SKM-1 treated with dmso at 0.1 percent for 144 hours (cell line): ENCODE data around the gene FMN2.
"Not testable (repeated sequence)": the region's sequence is repeated elsewhere in the genome, so short reads cannot be mapped to it uniquely, and the experiment has no call there.

Experiments
- DNase-seq: peaks from one replicate; lab custom pipeline; 2025; ENCODE audit not compliant: unreplicated experiment; lab: John Stamatoyannopoulos, UW

FMN2 gene

DNA sequence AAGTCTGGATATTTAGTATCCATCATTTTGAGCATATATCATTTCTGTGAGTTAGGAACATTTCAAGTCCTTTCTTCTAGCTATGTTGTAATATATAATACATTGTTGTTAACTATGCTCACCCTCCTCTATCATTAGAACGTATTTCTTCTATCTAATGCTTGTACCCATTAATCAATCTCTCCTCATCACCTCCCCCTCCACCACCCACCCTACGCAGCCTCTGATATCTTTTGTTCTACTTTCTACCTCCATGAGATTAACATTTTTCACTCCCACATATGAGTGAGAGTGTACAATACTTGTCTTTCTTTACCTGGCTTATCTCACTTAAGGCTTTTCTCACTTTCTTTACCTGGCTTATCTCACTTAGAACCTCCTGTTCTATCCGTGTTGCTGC lies 156.2 kb downstream of the FMN2 start:
- no peak for DNase-seq

DNA sequence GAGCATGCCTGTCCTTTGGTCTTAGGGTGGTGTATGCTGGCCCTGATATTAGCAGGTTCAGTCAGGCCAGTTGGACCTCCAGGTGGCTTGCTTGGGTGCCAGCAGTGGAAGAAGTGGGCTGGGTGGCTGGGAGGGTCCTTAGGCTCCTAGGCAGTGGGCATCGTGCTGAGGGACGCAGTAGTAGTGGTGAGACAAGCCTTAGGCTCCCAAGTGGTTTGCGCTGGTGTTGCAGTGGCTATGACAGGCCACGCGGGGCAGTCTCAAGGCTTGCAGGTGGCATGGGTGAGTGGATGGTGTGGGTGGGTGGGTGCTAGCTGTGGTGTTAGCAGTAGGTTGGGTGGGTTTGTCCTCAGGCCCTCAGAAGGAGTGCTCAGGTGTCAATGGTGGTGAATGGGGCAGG lies 162.3 kb downstream of the FMN2 start:
- DNase-seq = no peak

DNA sequence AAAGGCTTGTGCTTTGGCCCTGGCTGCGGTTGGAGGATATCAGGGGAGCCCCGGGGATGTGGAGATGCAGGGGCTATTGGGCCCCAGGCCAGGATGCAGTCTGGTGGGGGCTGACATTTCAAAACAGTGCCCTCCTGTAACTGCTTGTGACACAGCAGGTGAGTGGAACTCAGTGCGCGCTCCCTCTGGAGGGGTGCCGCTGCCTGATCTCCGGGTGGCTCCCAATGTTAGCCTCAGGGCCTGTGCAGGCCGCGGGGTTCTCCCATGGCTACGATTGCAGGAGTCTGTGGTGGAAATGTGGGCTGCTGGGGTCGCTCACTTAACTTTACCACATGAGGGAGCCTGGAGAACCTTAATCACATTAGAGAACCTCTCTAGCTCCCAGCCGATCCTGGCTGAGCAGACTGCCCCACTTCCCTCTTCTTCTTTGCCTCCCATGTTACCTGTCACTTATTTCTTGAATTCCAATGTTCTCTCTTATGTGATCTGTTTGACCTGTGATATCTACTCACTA lies 163.2 kb downstream of the FMN2 start:
- DNase-seq = no peak

DNA sequence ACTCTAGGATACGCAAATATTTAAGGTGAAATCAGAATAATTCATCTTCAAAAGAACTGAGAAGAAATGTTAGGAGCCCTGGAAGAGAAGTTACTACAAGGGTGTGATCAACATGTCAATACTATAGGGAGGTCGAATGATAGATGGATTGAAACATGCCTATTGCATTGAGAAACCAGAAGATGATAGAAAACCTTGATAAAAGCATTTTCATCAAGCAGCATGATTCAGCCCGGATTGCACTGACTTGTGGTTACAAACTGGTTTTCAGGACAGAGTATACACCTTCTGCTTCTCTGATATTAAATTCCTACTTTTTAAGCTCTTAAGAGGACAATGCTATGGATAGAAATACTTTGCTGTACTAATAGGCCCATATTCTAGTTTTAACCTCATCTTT lies 164.2 kb downstream of the FMN2 start:
- DNase-seq = no peak

- DNase-seq = no peak
Observed at GRCh38 chr1:240256836-240257503, 165.3 kb downstream of the FMN2 start.

GRCh38 chr1:240258910-240259309 lies 167.2 kb downstream of the FMN2 start:
- DNase-seq = no peak

- not testable (repeated sequence) for DNase-seq
Observed at GRCh38 chr1:240264494-240264893, 172.8 kb downstream of the FMN2 start.

GRCh38 chr1:240271081-240271480 lies 179.4 kb downstream of the FMN2 start:
- no peak for DNase-seq

GRCh38 chr1:240274569-240274968 lies 182.9 kb downstream of the FMN2 start:
- DNase-seq = no peak

DNA sequence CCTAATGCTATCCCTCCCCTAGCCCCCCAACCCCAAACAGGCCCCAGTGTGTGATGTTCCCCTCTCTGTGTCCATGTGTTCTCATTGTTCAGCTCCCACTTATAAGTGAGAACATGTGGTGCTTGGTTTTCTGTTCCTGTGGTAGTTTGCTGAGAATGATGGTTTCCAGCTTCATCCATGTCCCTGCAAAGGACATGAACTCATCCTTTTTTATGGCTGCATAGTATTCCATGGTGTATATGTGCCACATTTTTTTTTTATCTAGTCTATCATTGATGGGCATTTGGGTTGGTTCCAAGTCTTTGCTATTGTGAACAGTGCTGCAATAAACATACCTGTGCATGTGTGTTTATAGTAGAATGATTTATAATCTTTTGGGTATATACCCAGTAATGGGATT lies 183.5 kb downstream of the FMN2 start:
- DNase-seq = not testable (repeated sequence)

DNA sequence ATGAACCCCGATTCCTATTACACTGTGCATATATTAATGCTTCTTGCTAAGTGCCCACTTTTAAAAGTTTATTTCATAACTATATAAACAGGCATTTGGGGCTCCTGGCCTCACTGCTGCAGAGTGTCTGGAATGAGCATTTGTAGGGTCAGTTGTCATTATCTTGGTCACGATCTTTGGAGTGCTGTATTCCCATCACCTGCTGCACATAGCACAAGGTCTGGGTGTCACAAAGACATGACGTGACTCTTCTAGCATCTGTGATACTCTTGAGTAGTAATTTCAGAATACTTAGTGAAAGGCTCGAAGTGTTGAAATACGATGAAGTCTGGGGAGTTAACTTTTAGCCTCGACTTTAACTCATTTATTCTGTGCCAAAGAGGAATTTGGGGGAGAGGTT lies 186.4 kb downstream of the FMN2 start:
- DNase-seq = no peak

- DNase-seq = no peak
Observed at GRCh38 chr1:240280560-240281322, 189.1 kb downstream of the FMN2 start.

DNA sequence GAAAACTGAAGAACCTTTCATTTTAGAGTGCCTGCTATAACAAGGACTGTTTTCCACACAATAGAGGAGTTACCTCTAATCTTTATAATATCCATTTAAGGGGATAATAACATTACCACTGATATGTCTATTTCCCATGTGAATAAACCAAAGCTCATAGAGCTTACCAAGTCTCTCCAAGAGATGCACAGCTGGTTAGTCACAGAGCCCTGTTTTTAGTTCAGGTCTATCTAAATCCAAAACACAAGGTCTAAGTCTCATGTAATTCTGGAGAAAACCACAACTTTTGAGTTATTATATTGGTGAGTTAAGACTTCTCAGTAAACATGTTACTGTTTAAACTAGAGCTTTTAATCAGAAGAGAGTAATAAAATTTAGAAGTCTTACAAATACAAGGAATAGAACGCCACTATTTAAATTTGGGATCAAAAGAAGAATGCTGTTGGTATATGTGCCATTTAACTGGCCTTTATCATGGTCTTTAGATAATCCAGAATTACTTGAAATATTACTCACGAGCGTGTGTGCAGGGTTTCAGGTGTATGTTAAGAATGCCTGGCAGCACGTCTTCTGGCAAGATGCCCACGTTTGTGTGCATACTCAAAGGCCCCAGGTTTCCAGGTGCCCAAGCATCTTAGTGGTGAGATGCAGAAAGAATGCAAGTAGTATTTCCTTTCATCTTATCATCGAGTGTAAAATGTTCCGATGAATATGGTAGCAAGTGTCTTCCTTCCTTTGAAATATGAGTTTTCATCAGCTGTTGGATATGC lies 190.6 kb downstream of the FMN2 start:
- no peak for DNase-seq

- DNase-seq = no peak
Observed at GRCh38 chr1:240284656-240285414, 193.2 kb downstream of the FMN2 start.

- DNase-seq = no peak
Observed at GRCh38 chr1:240285540-240285939, 193.9 kb downstream of the FMN2 start.

DNA sequence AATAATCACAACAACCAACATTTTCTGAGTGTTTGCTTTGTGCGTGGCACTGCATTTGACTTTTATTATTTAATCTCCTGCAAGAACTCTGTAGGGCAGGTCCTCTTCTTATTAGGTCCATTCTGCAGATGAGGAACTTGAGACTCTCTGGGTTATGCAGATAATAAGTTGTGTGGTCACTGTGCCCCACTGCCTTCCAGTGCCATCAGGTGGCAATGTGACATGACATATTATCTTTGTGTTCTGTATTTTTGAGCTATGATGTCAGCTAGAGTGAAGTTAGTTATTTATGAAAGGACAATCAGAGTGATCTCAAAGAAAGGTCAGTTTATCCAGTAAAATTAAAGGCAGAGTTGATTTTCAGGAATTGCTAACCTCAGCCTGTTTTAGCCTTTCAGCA lies 196.0 kb downstream of the FMN2 start:
- no peak for DNase-seq

GRCh38 chr1:240293706-240294105 lies 202.0 kb downstream of the FMN2 start:
- DNase-seq = no peak

GRCh38 chr1:240294566-240294965 lies 202.9 kb downstream of the FMN2 start:
- DNase-seq = no peak

DNA sequence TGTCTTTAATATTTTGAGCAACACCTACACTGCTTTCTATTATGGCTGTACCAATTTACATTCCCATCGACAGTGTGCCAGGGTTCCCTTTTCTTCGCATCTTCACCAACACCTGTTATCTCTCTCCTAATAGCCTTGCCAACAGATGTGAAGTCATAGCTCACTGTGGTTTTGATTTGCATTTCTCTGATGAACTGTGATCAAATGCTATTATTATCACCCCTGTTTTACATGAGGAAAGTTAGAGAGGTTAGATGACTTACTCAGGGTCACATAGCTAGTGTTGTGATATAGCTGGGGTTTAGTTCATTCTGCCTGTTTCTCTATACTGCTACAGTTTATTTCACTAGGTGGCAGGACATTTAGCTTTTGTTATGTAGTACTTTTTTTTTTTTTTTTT lies 204.1 kb downstream of the FMN2 start:
- DNase-seq = no peak

DNA sequence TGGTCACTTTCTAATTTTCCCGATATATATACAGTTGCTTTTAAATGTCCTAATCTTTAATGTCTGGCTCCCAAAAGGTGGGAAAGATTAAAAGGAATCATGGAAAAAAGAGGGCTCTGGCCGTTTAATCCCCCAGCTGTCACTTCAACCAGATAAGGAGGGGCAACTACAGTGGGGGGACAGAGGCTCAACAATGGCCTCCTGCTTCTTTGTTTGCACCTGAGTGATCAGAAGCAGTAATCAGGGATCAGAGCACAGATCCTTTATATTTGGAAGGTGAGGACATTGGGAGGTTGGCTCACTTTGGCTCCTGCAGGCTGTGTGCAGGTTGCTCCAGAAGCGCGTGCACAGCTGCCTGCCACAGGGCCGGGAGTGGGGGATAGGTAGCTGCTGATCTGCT lies 212.8 kb downstream of the FMN2 start:
- no peak for DNase-seq

GRCh38 chr1:240306673-240307072 lies 215.0 kb downstream of the FMN2 start:
- no peak for DNase-seq
